ENCODE results near the gene YTHDC1.

The YTHDC1 gene

DNA sequence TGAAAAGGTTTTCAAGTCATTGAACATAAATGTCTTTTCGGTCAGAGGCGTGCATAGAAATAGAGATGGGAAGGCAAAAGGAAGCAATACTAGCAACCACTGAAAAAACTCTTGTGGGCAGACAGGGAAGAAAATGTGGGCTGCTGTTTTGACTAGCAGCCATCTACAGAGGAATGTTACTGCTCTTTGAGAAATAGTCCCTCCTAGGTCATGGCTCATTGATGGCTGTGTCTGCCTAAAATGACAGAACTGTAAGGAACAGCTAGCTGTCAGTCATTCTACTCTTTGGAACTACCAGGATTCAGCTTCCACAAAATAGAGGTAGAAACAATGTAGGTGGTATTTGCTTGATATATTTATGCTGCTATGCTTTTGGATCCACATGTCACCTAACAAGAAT, 77.5 kb downstream of the YTHDC1 start:
- Histone ChIP-seq H3K9me3 (ENCODE audit: control insufficient read depth, low read length) (no peaks in the 10 kb centered on the region), H3K4me3 (ENCODE audit: low read depth, low read length) (no peak overlapping the region), H3K36me3 (ENCODE audit: control insufficient read depth, insufficient read depth, low read length) (no peaks in the 10 kb centered on the region), H3K27ac (no peak overlapping the region), H2AFZ (no peak overlapping the region), H3K4me2 (ENCODE audit: low read length) (no peak overlapping the region), H3K9ac (no peak overlapping the region), H3K4me1 (no peaks in the 10 kb centered on the region), H3K27me3 (ENCODE audit: control insufficient read depth, insufficient read depth, low read length) (no peaks in the 10 kb centered on the region), H3K79me2 (no peaks in the 10 kb centered on the region)
- TF ChIP-seq, protein P1, sequence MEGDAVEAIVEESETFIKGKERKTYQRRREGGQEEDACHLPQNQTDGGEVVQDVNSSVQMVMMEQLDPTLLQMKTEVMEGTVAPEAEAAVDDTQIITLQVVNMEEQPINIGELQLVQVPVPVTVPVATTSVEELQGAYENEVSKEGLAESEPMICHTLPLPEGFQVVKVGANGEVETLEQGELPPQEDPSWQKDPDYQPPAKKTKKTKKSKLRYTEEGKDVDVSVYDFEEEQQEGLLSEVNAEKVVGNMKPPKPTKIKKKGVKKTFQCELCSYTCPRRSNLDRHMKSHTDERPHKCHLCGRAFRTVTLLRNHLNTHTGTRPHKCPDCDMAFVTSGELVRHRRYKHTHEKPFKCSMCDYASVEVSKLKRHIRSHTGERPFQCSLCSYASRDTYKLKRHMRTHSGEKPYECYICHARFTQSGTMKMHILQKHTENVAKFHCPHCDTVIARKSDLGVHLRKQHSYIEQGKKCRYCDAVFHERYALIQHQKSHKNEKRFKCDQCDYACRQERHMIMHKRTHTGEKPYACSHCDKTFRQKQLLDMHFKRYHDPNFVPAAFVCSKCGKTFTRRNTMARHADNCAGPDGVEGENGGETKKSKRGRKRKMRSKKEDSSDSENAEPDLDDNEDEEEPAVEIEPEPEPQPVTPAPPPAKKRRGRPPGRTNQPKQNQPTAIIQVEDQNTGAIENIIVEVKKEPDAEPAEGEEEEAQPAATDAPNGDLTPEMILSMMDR (IDR thresholded peaks at IDR 0.05), result no peak

GRCh38 chr4:68271851-68272357, 78.0 kb downstream of the YTHDC1 start:
- Histone ChIP-seq H3K4me1 (no peaks in the 10 kb centered on the region), H3K27ac (no peak overlapping the region), H3K36me3 (ENCODE audit: control insufficient read depth, insufficient read depth, low read length) (no peaks in the 10 kb centered on the region), H3K27me3 (ENCODE audit: control insufficient read depth, insufficient read depth, low read length) (no peaks in the 10 kb centered on the region), H3K4me2 (ENCODE audit: low read length) (no peak overlapping the region), H3K9ac (no peak overlapping the region), H2AFZ (no peak overlapping the region), H3K79me2 (no peaks in the 10 kb centered on the region), H3K4me3 (ENCODE audit: low read depth, low read length) (no peak overlapping the region), H3K9me3 (ENCODE audit: control insufficient read depth, low read length) (no peaks in the 10 kb centered on the region)
- TF ChIP-seq, protein P1 (IDR thresholded peaks at IDR 0.05), result peak; percentile 57

- TF ChIP-seq, protein P1 (IDR thresholded peaks at IDR 0.05), result no peak
- H3K9ac ChIP-seq, result no peak overlapping the region
- H3K9me3 ChIP-seq (ENCODE audit: control insufficient read depth, low read length), result no peaks in the 10 kb centered on the region
- no peak overlapping the region for H3K27ac ChIP-seq
- no peaks in the 10 kb centered on the region for H3K27me3 ChIP-seq (ENCODE audit: control insufficient read depth, insufficient read depth, low read length)
- H3K36me3 ChIP-seq (ENCODE audit: control insufficient read depth, insufficient read depth, low read length), result no peaks in the 10 kb centered on the region
- no peak overlapping the region for H3K4me3 ChIP-seq (ENCODE audit: low read depth, low read length)
- no peak overlapping the region for H3K4me2 ChIP-seq (ENCODE audit: low read length)
- no peaks in the 10 kb centered on the region for H3K79me2 ChIP-seq
- H2AFZ ChIP-seq, result no peak overlapping the region
- H3K4me1 ChIP-seq, result no peaks in the 10 kb centered on the region
Measured at GRCh38 chr4:68267433-68267944, 82.4 kb downstream of the YTHDC1 start.

- H3K27ac ChIP-seq, result no peak overlapping the region
- no peaks in the 10 kb centered on the region for H3K9me3 ChIP-seq (ENCODE audit: control insufficient read depth, low read length)
- H3K27me3 ChIP-seq (ENCODE audit: control insufficient read depth, insufficient read depth, low read length), result no peaks in the 10 kb centered on the region
- H3K36me3 ChIP-seq (ENCODE audit: control insufficient read depth, insufficient read depth, low read length), result no peaks in the 10 kb centered on the region
- H3K79me2 ChIP-seq, result no peaks in the 10 kb centered on the region
- no peak overlapping the region for H3K9ac ChIP-seq
- no peak overlapping the region for H3K4me3 ChIP-seq (ENCODE audit: low read depth, low read length)
- no peaks in the 10 kb centered on the region for H3K4me1 ChIP-seq
- TF ChIP-seq, protein P1 (IDR thresholded peaks at IDR 0.05), result no peak
- H3K4me2 ChIP-seq (ENCODE audit: low read length), result no peak overlapping the region
- no peak overlapping the region for H2AFZ ChIP-seq
Measured at GRCh38 chr4:68264875-68265565, 84.9 kb downstream of the YTHDC1 start.

All from parathyroid adenoma (tissue), 2 donors.